ENCODE results near the gene KIF16B.

The KIF16B gene

GRCh38 chr20:16488086-16488485 lies 85.2 kb downstream of the KIF16B start:
- H3K4me3 ChIP-seq (replicated peaks; ENCODE audit: insufficient read depth, low read length) = no peak overlapping the region
- no peak overlapping the region for H3K27ac ChIP-seq (replicated peaks)
- no peak for DNase-seq (ENCODE audit: low read depth in 1 of 2, low spot score in 1 of 2)
- no peak for TF ChIP-seq POLR2AphosphoS5 (IDR thresholded peaks at IDR 0.05; ENCODE audit: low read depth)
- no peak for TF ChIP-seq GABPA (IDR thresholded peaks at IDR 0.05; ENCODE audit: low read depth)
- TF ChIP-seq CTCF (IDR thresholded peaks at IDR 0.05; ENCODE audit: insufficient read depth, low read length) = no peak
- no peak for TF ChIP-seq REST (IDR thresholded peaks at IDR 0.05; ENCODE audit: insufficient replicate concordance, low read depth)
- TF ChIP-seq SPI1 (IDR thresholded peaks at IDR 0.05; ENCODE audit: borderline replicate concordance, low read depth) = no peak
- no peaks in the 10 kb centered on the region for H3K27me3 ChIP-seq (ENCODE audit: insufficient read depth, poor library complexity, severe bottlenecking)

- H3K4me3 ChIP-seq (replicated peaks; ENCODE audit: insufficient read depth, low read length) = no peak overlapping the region
- no peak for DNase-seq (ENCODE audit: low read depth in 1 of 2, low spot score in 1 of 2)
- no peaks in the 10 kb centered on the region for H3K27me3 ChIP-seq (ENCODE audit: insufficient read depth, poor library complexity, severe bottlenecking)
- no peak overlapping the region for H3K27ac ChIP-seq (replicated peaks)
- no peak for TF ChIP-seq SPI1 (IDR thresholded peaks at IDR 0.05; ENCODE audit: borderline replicate concordance, low read depth)
- no peak for TF ChIP-seq GABPA (IDR thresholded peaks at IDR 0.05; ENCODE audit: low read depth)
Measured at GRCh38 chr20:16486532-16486931, 86.7 kb downstream of the KIF16B start.

GRCh38 chr20:16485401-16485800 lies 87.8 kb downstream of the KIF16B start:
- Histone ChIP-seq H3K4me3 (replicated peaks; ENCODE audit: insufficient read depth, low read length) (no peak overlapping the region), H3K27me3 (ENCODE audit: insufficient read depth, poor library complexity, severe bottlenecking) (no peaks in the 10 kb centered on the region), H3K27ac (replicated peaks) (no peak overlapping the region)
- no peak for TF ChIP-seq POLR2AphosphoS5 (IDR thresholded peaks at IDR 0.05; ENCODE audit: low read depth)
- TF ChIP-seq CTCF (IDR thresholded peaks at IDR 0.05; ENCODE audit: insufficient read depth, low read length) = no peak
- TF ChIP-seq SPI1 (IDR thresholded peaks at IDR 0.05; ENCODE audit: borderline replicate concordance, low read depth) = no peak
- TF ChIP-seq REST (IDR thresholded peaks at IDR 0.05; ENCODE audit: insufficient replicate concordance, low read depth) = no peak
- no peak for TF ChIP-seq GABPA (IDR thresholded peaks at IDR 0.05; ENCODE audit: low read depth)
- no peak for DNase-seq (ENCODE audit: low read depth in 1 of 2, low spot score in 1 of 2)

- TF ChIP-seq REST (IDR thresholded peaks at IDR 0.05; ENCODE audit: insufficient replicate concordance, low read depth) (no peak), SPI1 (IDR thresholded peaks at IDR 0.05; ENCODE audit: borderline replicate concordance, low read depth) (no peak), CTCF (IDR thresholded peaks at IDR 0.05; ENCODE audit: insufficient read depth, low read length) (no peak), POLR2AphosphoS5 (IDR thresholded peaks at IDR 0.05; ENCODE audit: low read depth) (no peak), GABPA (IDR thresholded peaks at IDR 0.05; ENCODE audit: low read depth) (no peak)
Measured at GRCh38 chr20:16483024-16483423, 90.2 kb downstream of the KIF16B start.

More at GRCh38 chr20:16483024-16483423, 90.2 kb downstream of the KIF16B start:
- no peak overlapping the region for H3K27ac ChIP-seq (replicated peaks)
- no peak overlapping the region for H3K4me3 ChIP-seq (replicated peaks; ENCODE audit: insufficient read depth, low read length)
- no peaks in the 10 kb centered on the region for H3K27me3 ChIP-seq (ENCODE audit: insufficient read depth, poor library complexity, severe bottlenecking)
- DNase-seq (ENCODE audit: low read depth in 1 of 2, low spot score in 1 of 2) = no peak
